Osteocyte (in vitro differentiated cells): ENCODE data around the gene ALS2CL. TPM values are rescaled to one million over a fixed set of nuclear protein-coding genes. Genes with fewer than 3 reads are reported as not detected.

Source experiments
- DNase-seq: peaks from one replicate; pipeline ENCODE4 v3.0.0; 2021; ENCODE audit warnings: mixed read lengths; ENCODE audit not compliant: unreplicated experiment; ENCODE audit errors: extremely low spot score
- H3K27ac Mint-ChIP-seq: one replicate; pipeline ENCODE4 v1.8.0; 2021; ENCODE audit warnings: mild to moderate bottlenecking, mixed read lengths; ENCODE audit not compliant: unreplicated experiment
- H3K27me3 Mint-ChIP-seq: one replicate; pipeline ENCODE4 v1.8.0; 2021; ENCODE audit warnings: mixed read lengths; ENCODE audit not compliant: unreplicated experiment
- H3K36me3 Mint-ChIP-seq: one replicate; pipeline ENCODE4 v1.8.0; 2021; ENCODE audit warnings: mixed read lengths; ENCODE audit not compliant: unreplicated experiment
- H3K4me1 Mint-ChIP-seq: one replicate; pipeline ENCODE4 v1.8.0; 2021; ENCODE audit warnings: mixed read lengths; ENCODE audit not compliant: unreplicated experiment
- H3K4me3 Mint-ChIP-seq: one replicate; pipeline ENCODE4 v1.8.0; 2021; ENCODE audit warnings: mild to moderate bottlenecking, moderate library complexity, mixed read lengths; ENCODE audit not compliant: unreplicated experiment
- H3K9me3 Mint-ChIP-seq: one replicate; pipeline ENCODE4 v1.8.0; 2021; ENCODE audit warnings: mixed read lengths; ENCODE audit not compliant: unreplicated experiment
- CTCF ChIP-seq: fragments of 200-600 bp; sonication (generic); IDR thresholded peaks from 2 replicates; pipeline ENCODE4 v1.5.0; 2021; ENCODE audit warnings: antibody characterized with exemption, mild to moderate bottlenecking, moderate library complexity
- total RNA-seq: library from RNA; stranded (reverse); gene quantifications from 2 replicates; pipeline ENCODE4 v1.2.1, GENCODE V29; 2021

The ALS2CL gene
- total RNA-seq, 1 donor from 2014 or later = 0.99 TPM

GRCh38 chr3:46712191-46713049, 18.9 kb upstream of the ALS2CL start:
- Mint-ChIP-seq H3K27ac (no peak overlapping the region), H3K4me3 (no peak overlapping the region), H3K36me3 (no peaks in the 10 kb centered on the region), H3K4me1 (no peaks in the 10 kb centered on the region), H3K9me3 (no peaks in the 10 kb centered on the region), H3K27me3 (peaks cover 3% of the 10 kb centered on the region)
- TF ChIP-seq CTCF = no peak
- no peak for DNase-seq

- no peak for DNase-seq
- no peak overlapping the region for H3K4me3 Mint-ChIP-seq
- TF ChIP-seq CTCF = no peak
- H3K4me1 Mint-ChIP-seq = no peaks in the 10 kb centered on the region
- H3K27ac Mint-ChIP-seq = no peak overlapping the region
- peaks cover 3% of the 10 kb centered on the region for H3K27me3 Mint-ChIP-seq
- no peaks in the 10 kb centered on the region for H3K36me3 Mint-ChIP-seq
- no peaks in the 10 kb centered on the region for H3K9me3 Mint-ChIP-seq
Measured at GRCh38 chr3:46711760-46712159, 18.3 kb upstream of the ALS2CL start.

GRCh38 chr3:46711305-46711704, 17.8 kb upstream of the ALS2CL start:
- TF ChIP-seq CTCF = no peak
- Mint-ChIP-seq H3K4me1 (peaks cover 3% of the 10 kb centered on the region), H3K27me3 (peaks cover 3% of the 10 kb centered on the region), H3K36me3 (no peaks in the 10 kb centered on the region), H3K4me3 (no peak overlapping the region), H3K27ac (no peak overlapping the region), H3K9me3 (no peaks in the 10 kb centered on the region)
- DNase-seq = no peak

GRCh38 chr3:46710671-46711295, 17.3 kb upstream of the ALS2CL start:
- Mint-ChIP-seq H3K4me1 (peaks cover 8% of the 10 kb centered on the region), H3K4me3 (no peak overlapping the region), H3K27ac (no peak overlapping the region), H3K9me3 (no peaks in the 10 kb centered on the region), H3K36me3 (no peaks in the 10 kb centered on the region), H3K27me3 (peaks cover under 1% of the 10 kb centered on the region)
- no peak for DNase-seq
- TF ChIP-seq CTCF = no peak

GRCh38 chr3:46710229-46710628, 16.8 kb upstream of the ALS2CL start:
- no peak overlapping the region for H3K27ac Mint-ChIP-seq
- DNase-seq = no peak
- no peaks in the 10 kb centered on the region for H3K9me3 Mint-ChIP-seq
- H3K4me3 Mint-ChIP-seq = no peak overlapping the region
- peaks cover 10% of the 10 kb centered on the region for H3K4me1 Mint-ChIP-seq
- no peaks in the 10 kb centered on the region for H3K27me3 Mint-ChIP-seq
- H3K36me3 Mint-ChIP-seq = no peaks in the 10 kb centered on the region
- no peak for TF ChIP-seq CTCF
